CD4-positive, alpha-beta T cell treated with Interleukin-15 for 4 hours (primary cell): ENCODE results near the gene KLLN.
A peak's percentile ranks its signal among the peaks of the same experiment; 100 is the strongest.
"Not testable (repeated sequence)": the region's sequence is repeated elsewhere in the genome, so short reads cannot be mapped to it uniquely, and the experiment has no call there.

Source experiments
- DNase-seq: peaks from one replicate; pipeline ENCODE4 v3.0.0-alpha.2; 2020; ENCODE audit warnings: low spot score

KLLN gene

DNA sequence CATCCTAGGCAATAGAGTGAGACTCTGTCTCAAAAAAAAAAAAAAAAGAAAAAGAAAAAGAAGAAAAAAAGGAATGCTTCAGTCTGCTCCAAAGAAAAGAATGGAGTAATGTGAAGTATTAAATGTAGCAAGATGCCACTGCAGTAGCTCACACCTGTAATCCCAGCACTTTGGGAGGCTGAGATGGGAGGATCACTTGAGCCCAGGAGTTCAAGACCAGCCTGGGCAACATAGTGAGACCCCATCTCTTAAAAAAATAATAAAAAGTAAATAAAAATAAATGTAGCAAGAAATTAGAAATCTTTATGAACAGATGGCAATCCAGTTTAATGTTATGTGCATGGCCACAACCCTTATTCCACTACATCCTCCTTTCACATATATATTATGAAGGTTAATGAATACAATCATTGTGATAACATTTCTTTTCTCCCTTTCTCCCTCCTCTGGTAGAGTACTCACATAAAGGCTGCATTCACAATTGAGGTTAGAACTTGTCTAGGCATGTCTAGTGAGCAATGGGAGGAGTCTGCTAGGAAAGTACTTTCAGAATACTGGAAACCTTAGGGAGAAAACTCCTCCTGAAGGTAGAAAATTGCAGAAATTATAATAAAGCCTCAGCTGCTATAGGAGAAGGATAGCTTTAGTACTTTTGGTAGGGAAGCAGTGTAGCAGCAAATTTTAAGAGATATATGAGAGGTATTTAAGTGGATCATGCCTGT, 20.4 kb downstream of the KLLN start:
- no peak for DNase-seq

DNA sequence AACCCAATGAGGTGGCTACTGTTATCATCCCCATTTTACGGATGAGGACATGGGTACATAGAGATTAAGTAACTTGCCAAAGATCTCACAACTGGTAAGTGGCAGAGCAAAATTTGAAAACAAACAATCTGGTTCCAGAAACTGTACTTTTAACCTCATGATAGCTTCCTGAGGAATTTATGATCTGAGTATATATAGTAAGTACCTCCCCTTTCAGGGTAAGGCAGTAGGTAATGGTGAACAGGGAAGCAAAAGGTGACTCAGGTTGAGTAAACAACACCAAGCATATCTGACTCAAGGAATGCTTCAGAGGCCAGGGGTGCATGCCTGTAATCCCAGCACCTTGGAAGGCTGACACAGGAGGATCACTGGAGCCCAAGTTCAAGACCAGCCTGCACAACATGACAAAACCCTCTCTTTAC, 21.1 kb downstream of the KLLN start:
- DNase-seq: no peak

DNA sequence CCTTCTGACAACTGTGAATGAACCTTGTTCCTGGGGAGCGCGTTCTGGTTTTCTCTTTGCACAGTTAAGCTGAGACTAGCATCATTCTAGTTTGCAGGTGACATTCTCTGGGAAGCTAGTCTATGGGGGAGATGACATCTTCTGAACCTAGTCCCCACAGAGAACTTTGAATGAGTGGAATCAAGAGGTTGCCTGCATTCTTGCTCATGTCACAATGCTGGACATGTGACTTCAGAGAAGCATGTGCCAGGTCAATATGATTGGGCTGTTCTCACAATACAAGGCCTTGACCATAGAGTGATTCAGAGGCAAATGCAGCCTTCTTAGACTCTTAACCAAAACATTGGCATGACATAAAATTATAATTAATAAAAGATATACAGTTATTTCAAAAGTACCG, 22.1 kb downstream of the KLLN start:
- DNase-seq: no peak

DNA sequence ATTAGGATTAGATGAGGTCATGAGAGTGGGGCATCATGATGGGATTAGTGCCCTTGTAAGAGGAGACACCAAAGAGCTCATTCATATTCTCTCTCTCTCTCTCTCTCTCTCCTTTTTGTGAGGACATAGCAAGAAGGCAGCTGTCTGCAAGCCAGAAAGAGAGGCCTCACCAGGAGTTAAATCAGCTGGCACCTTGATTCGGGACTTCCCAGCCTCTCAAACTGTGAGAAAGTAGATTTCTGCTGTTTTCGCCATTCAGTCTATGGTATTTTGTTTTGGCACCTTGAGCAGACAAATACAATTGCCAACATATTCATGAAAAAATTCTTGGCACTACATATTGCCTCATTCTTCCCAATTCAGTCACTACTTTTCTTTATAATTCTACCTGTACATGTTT, 24.7 kb downstream of the KLLN start:
- no peak for DNase-seq

DNA sequence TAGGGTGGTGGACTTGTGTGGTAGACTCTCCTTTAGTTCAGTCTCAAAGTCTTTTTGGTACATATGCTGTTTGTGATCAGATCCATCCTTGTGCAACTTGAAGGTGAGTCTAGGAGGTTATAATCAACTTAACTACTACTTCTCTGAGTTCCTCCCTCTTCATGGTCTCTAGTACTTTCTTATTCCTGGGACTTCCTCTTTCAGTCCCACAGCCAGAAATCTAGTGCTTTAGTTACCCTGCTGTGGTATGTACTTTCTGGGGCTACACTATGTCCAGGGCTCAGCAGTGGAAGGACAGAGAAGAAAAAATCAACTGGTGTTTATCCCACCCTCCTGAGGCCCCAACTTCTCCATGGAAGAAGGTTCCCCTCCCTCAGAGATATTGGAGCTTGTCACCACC, 25.9 kb downstream of the KLLN start:
- no peak for DNase-seq

DNA sequence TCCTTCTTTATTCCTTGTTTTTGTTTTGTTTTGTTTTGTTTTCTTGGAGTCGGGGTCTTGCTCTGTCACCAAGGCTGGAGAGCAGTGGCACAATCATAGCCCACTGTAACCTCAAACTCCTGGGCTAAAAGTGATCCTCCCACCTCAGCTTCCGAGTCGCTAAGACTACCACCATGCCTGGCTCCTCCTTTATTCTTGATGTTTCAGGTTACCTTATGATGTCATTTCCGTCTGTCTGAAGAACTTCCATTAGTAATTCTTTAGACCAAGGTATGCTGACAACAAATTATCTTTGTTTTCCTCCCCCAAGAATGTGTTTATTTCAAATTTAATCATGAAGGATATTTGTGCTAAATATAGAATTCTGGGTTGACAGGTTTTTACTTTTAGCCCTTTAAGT, 27.2 kb downstream of the KLLN start:
- DNase-seq: no peak

DNA sequence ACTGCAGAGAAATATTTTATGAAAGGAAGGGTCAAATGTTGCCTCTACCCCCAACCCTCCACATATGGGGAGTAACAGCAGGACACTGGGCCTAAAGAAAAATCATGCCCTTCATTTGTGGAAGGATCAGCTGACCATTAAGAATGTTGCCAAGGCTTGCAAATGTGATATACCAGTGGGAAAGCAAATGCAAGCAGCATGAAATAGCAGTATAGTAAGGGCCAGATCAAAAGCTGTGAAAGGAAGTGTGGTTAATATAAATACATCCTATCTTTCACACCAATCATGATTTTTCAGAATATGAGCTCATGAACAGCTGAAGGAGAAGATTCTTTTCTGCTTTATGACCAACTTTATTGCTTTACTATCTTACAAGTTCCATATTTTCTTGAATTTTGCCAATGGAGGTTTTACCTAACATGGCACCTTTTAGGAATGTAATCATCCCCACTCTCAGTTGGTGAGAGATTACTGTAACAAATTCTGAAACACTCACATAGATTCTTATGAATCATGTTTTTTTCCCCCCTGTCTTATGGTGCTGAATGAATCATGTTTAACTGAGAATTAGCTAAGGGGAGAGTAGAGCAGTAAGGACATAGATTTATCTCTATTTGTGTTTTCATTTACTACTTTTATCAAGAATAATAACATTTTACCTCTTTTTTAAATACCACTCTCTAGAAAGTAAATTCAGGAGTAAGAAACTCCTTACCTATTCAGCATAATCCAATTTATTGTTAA, 33.2 kb downstream of the KLLN start:
- no peak for DNase-seq

DNA sequence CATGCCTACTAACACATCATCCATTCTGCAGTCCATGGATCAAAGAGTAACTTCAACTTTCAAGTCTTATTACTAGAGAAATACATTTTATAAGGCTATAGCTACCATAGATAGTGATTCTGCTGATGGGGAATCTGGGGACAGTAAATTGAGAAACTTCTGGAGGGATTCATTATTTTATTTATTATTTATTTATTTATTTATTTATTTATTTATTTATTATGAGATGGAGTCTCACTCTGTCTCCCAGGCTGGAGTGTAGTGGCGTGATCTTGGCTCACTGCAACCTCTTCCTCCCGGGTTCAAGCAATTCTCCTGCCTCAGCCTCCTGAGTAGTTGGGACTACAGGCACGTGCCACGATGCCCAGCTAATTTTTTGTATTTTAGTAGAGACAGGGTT, 34.3 kb downstream of the KLLN start:
- not testable (repeated sequence) for DNase-seq

DNA sequence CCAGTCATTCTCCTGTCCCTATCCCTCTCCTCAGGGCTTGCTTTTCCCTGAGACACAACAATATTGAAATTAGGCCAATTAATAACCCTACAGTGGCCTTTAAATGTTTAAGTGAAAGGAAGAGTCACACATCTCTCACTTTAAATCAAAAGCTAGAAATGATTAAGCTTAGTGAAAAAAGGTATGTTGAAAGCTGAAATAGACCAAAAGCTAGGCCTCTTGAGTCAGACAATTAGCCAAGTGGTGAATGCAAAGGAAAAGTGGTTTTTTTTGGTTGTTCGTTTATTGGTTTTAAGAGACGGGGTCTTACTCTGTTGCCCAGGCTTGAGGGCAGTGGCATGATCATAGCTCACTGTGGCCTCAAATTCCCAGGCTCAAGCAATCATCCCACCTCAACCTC, 35.7 kb downstream of the KLLN start:
- no peak for DNase-seq

DNA sequence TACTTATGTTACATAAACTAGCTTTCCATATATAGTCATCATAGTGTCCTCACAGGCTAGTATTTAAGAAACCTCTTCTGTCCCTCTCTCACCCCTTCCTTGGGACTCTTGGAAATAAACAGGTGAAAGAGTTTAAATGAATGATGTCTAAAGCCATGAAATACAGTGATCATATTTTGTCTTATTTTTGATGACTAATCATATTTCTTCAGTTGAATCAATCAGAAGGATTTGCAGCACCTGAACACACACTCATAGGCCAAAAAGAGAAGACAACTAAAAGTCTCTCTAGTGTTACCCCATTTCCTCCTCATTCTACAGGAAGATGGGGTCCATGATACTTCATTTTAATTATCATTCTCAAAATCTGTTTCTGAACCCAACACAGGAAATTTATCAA, 36.7 kb downstream of the KLLN start:
- no peak for DNase-seq

DNA sequence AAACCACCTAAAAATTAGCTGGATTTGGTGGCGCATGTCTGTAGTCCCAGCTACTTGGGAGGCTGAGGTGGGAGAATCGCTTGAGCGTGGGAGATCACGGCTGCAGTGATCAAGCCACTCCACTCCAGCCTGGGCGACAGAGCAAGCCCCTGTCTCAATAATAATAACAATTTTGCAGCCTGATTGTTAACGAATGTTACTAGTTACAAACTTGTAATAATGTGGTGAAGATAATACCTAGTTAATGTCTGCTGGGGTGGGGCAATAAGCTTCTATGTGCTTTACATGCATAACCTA, 44.1 kb downstream of the KLLN start:
- no peak for DNase-seq

DNA sequence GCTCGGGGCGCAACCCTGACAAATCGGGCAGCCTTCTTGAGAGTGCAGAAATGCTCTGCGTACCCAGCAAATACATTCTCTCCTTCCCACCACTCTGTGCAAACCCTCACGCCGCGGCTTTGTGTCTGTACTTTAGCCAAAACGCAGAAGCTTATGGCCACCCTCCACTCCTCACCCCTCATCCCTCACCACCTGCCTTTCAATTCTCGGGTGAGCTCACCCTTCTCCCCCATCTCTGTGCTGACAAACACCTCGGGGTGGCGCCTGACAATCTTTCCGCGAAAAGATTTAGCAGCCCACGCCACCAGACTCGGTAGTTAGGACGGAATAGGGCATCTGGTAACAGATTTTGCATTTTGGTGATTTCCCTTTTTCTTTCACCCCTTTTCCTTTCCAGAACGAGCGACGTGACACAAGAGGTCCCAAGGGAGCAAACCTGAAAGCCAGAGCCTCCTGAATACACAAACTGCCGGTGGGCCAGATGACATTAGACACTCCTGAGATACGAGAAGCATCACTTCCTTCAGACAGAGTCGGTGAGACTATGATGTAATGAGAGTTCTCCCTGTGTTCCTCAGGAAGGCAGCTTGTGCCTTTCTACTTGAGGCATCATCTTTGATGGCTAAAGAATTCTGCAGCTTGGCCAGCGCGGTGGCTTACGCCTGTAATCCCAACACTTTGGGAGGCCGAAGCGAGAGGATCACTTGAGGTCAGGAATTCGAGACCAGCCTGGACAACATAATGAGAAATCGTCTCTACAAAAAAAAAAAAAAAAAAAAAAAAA, 44.6 kb downstream of the KLLN start:
- DNase-seq: peak; percentile 71

DNA sequence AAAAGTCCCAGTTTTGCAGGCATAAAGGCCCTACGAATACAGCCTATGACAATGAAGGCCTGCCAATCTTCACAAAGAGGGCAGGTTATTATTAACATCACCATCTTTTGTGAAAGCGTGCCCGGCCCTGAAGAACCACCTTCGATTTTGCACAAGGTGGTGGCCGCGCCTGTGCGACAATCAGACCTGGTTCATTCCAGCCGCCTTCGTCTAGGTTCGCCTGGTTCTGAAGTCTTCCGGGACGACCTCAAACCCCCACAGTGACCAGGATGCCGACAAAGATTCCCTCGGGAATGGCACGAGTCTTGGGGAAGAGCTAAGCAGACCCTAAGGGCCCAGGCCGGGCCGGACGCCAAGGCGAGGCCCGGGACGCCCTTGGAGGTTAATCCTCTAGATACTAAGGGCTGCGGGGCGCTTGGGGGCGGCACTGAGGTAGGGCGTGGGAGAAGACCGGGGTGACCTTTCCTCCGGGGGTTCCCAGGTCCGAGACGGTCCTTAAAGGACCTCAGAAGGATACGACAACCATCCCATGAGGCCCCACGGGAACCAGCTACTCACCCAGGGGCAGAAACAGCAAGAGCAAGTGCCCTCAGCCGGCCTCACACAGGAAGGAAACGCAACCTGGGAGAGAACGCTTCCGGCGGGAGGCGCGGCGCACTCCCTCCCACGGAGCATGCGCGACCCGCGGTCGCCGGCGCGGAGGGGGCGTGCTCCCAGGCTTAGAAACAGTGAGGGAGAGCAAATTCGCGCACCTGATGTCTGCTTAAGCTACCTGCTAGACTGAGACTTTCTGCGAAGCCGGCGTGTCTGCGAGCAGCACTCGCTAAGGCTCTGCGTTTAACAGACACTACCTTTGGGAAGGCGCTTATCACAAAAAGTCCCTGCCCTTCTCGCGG, 45.5 kb downstream of the KLLN start, which contains the start of gene ATAD1:
TSS of gene ATAD1 (minus strand) at position 618 of the 896 bp plus-strand sequence. CDS start 3,627 bp downstream, outside the sequence.
- DNase-seq: peak; percentile 88

DNA sequence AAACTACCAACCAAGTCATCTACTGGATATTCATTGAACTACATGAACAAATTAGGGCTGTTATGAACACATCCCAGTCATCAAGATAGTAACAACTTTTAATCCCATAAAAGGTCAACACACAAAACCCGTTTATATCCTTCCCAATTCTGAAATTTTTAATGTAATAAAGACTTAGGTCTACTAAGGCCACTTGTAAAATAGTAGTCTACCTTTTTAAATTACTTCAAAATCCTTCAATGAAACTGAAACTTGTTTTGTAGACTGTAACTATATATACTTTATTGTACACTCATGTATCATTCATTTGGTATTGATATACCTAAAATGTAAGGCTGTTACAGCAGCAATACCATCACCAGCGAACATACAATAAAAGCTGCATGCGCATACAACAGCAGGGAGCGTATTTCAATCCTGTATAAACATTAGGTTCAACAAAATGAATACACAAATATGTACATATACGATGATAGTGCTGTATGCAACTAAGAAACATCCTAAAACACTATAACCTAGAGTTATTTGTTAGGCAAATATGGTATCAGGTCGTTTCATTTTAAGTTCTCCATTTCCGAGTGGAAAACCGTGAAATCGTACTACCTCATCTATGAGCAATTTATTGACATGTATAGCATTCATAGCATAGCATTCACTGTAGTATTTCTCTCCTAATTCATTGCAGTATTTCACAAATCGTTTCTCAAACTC, 46.3 kb downstream of the KLLN start:
- no peak for DNase-seq

DNA sequence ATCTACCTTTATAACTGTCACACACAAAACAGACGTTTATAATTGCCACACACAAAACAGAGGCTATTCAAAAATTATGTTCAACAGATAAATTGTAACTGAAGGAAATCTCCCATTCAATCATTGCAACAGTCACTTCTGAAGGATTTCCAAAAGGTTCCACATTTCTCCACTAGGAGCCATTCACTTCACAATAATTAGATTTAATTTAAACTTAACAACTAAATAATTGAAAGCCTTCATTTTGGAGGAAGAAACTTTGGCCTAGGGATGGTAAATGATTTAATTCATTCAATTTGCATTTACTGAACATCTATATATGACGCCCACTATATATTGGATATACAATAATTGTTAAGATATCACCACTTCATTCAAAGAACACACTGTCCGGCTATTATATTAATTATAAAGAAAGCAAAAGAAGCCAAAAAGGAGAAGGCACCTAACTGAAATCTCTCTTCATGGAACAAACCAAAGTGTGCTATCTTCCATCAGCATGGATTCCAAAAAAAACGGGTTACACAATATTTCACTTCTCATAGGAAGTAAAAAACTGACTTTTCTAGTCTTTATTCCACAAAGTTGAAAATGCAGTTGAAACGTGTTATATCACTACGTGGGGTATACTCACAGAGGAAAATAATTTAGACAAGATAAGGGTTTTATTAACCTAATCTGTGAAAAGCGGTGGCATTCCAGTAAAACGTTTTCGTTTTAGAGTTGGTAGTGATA, 47.0 kb downstream of the KLLN start:
- DNase-seq: no peak
